Articular chondrocyte of knee joint (primary cell): ENCODE results near the gene PILRB. TPM values are rescaled to one million over a fixed set of nuclear protein-coding genes. Genes with fewer than 3 reads are reported as not detected.

Experiments
- small RNA-seq: library from RNA; depleted of rRNA; stranded (forward); fragments of <200 nt; gene quantifications from one replicate; pipeline ENCODE3, GENCODE V24; 2012
- total RNA-seq: library from RNA; depleted of rRNA; stranded (reverse); fragments of >200 nt; gene quantifications from 2 replicates; pipeline ENCODE4 v1.2.3, GENCODE V29; 2012

Gene PILRB
- 7.8 and 11.8 TPM in 2 replicates for total RNA-seq

GRCh38 chr7:100358027-100358856, at the start of gene PILRB:
PILRB (plus strand) TSS chr7:100358117; CDS start chr7:100358303, 186 bp downstream.

GRCh38 chr7:100373261-100373831, 15.4 kb downstream of the PILRB start, which contains the start of gene PILRA:
PILRA (plus strand) TSS chr7:100373487; CDS start chr7:100373657, 170 bp downstream.

Small RNA genes within 50 kb of the gene (small RNA-seq; reads per million reads assigned to genes)
- not detected for gene RF00019

Other genes with a start within 250 kb of the PILRB start
- 34.6 and 36.4 TPM in 2 replicates for gene TAF6, start 238.8 kb upstream of the PILRB start, total RNA-seq
- 35.5 and 37.9 TPM in 2 replicates for gene CNPY4, start 238.5 kb upstream of the PILRB start, total RNA-seq
- 1.2 and 2.0 TPM in 2 replicates for gene MBLAC1, start 231.2 kb upstream of the PILRB start, total RNA-seq
- gene LAMTOR4, start 209.2 kb upstream of the PILRB start, total RNA-seq: 62.3 and 64.1 TPM in 2 replicates
- 4.6 and 6.7 TPM in 2 replicates for gene TRAPPC14, start 199.4 kb upstream of the PILRB start, total RNA-seq
- gene GAL3ST4, start 189.5 kb upstream of the PILRB start, total RNA-seq: 1.7 and 3.6 TPM in 2 replicates
- 0.52 and 0.76 TPM in 2 replicates for gene GPC2, start 180.7 kb upstream of the PILRB start, total RNA-seq
- 0.39 and 0.54 TPM in 2 replicates for gene STAG3, start 180.2 kb upstream of the PILRB start, total RNA-seq
- not detected in 2 replicates for gene PVRIG, start 138.2 kb upstream of the PILRB start, total RNA-seq
- gene SPDYE3, start 50.4 kb upstream of the PILRB start, total RNA-seq: not detected in 2 replicates
- gene PILRA, start 15.4 kb downstream of the PILRB start, total RNA-seq: 0.65 TPM in 1 of 2 replicates, not detected in the other
- 2.4 and 3.5 TPM in 2 replicates for gene ZCWPW1, start 70.6 kb downstream of the PILRB start, total RNA-seq
- gene MEPCE, start 71.7 kb downstream of the PILRB start, total RNA-seq: 33.4 and 35.0 TPM in 2 replicates
- 6.4 and 8.0 TPM in 2 replicates for gene PPP1R35, start 78.4 kb downstream of the PILRB start, total RNA-seq
- 0.26 TPM in 1 of 2 replicates, not detected in the other for gene SPACDR, start 106.1 kb downstream of the PILRB start, total RNA-seq
- 20.8 and 21.9 TPM in 2 replicates for gene TSC22D4, start 121.1 kb downstream of the PILRB start, total RNA-seq
- gene NYAP1, start 125.8 kb downstream of the PILRB start, total RNA-seq: 1.1 and 1.8 TPM in 2 replicates
- 7.2 and 9.4 TPM in 2 replicates for gene AGFG2, start 181.1 kb downstream of the PILRB start, total RNA-seq
- gene SAP25, start 215.8 kb downstream of the PILRB start, total RNA-seq: not detected in 2 replicates
- 8.0 TPM in 2 replicates for gene LRCH4, start 228.0 kb downstream of the PILRB start, total RNA-seq
- gene FBXO24, start 228.2 kb downstream of the PILRB start, total RNA-seq: 0.13 and 0.43 TPM in 2 replicates
- gene PCOLCE, start 244.2 kb downstream of the PILRB start, total RNA-seq: 129 and 159 TPM in 2 replicates